IMR-90 (cell line): ENCODE measurements around the gene PLXNA1. TPM values are rescaled to one million over a fixed set of nuclear protein-coding genes. Genes with fewer than 3 reads are reported as not detected.
A peak's percentile ranks its signal among the peaks of the same experiment; 100 is the strongest.

Experiments used
- ATAC-seq: fragments of 200-7000 bp; cut with Tn5 transposase; 2 replicates; pipeline ENCODE4 v1.9.1; 2020; ENCODE audit warnings: low read depth, mild to moderate bottlenecking, moderate library complexity
- BruUV-seq: library from RNA; stranded (reverse); fragments of 400-500 nt; replicated peaks from 2 replicates; lab custom pipeline; 2021; lab: Mats Ljungman, UMichigan
- CTCF ChIA-PET: fragments of 300-600 bp; formaldehyde crosslinking; extraction: SDS; loops from one replicate; lab custom pipeline; 2021; ENCODE audit warnings: antibody characterized with exemption; lab: Yijun Ruan, JAX
- POLR2A ChIA-PET: fragments of 300-600 bp; sonication (Branson Sonifier 250); formaldehyde crosslinking; loops from one replicate; lab custom pipeline; 2022; ENCODE audit warnings: antibody characterized with exemption; ENCODE audit not compliant: unreplicated experiment; lab: Charles Lee
- DNase-seq: peaks from one replicate; pipeline ENCODE4 v3.0.0; 2013
- H2AFZ ChIP-seq: replicated peaks from 2 replicates; pipeline ENCODE3; 2013; ENCODE audit warnings: low read length, mild to moderate bottlenecking; ENCODE audit not compliant: poor library complexity
- H2AK5ac ChIP-seq: 2 replicates; pipeline ENCODE4 v1.6.1; 2013; ENCODE audit warnings: low read depth, low read length, inconsistent platforms
- H2AK9ac ChIP-seq: replicated peaks from 2 replicates; pipeline ENCODE3; 2013; ENCODE audit warnings: mild to moderate bottlenecking, low read depth, low read length, moderate library complexity; ENCODE audit not compliant: poor library complexity
- H2BK120ac ChIP-seq: 2 replicates; pipeline ENCODE4 v1.6.1; 2013; ENCODE audit warnings: low read depth, low read length, inconsistent platforms
- H2BK15ac ChIP-seq: 3 replicates; pipeline ENCODE4 v1.6.1; 2013; ENCODE audit warnings: low read depth, low read length, inconsistent platforms
- H2BK20ac ChIP-seq: 2 replicates; pipeline ENCODE4 v1.6.1; 2013; ENCODE audit warnings: low read depth, mild to moderate bottlenecking, inconsistent platforms, low read length, moderate library complexity
- H2BK5ac ChIP-seq: 2 replicates; pipeline ENCODE4 v1.6.1; 2013; ENCODE audit warnings: mild to moderate bottlenecking, low read depth, low read length, inconsistent platforms; ENCODE audit not compliant: poor library complexity, severe bottlenecking
- H3K14ac ChIP-seq: replicated peaks from 2 replicates; pipeline ENCODE4 v1.6.1; 2013; ENCODE audit warnings: low read depth, low read length, inconsistent platforms
- H3K18ac ChIP-seq: 2 replicates; pipeline ENCODE4 v1.6.1; 2013; ENCODE audit warnings: low read depth, low read length, control low read depth
- H3K23ac ChIP-seq: 2 replicates; pipeline ENCODE4 v1.6.1; 2013; ENCODE audit warnings: low read depth, low read length, inconsistent platforms
- H3K27ac ChIP-seq: 2 replicates; pipeline ENCODE4 v1.5.1; 2013; ENCODE audit warnings: mild to moderate bottlenecking, control low read depth, low read length; ENCODE audit not compliant: insufficient read depth
- H3K27me3 ChIP-seq: 2 replicates; pipeline ENCODE4 v1.6.1; 2013; ENCODE audit warnings: low read length; ENCODE audit not compliant: control insufficient read depth, insufficient read depth
- H3K36me3 ChIP-seq: 2 replicates; pipeline ENCODE4 v1.6.1; 2013; ENCODE audit warnings: low read length, mixed read lengths; ENCODE audit not compliant: control insufficient read depth, insufficient read depth
- H3K4ac ChIP-seq: 2 replicates; pipeline ENCODE4 v1.6.1; 2013; ENCODE audit warnings: low read depth, low read length, inconsistent platforms
- H3K4me1 ChIP-seq: 2 replicates; pipeline ENCODE4 v1.6.1; 2013; ENCODE audit warnings: low read length, mixed read lengths; ENCODE audit not compliant: control insufficient read depth, insufficient read depth
- H3K4me2 ChIP-seq: 2 replicates; pipeline ENCODE4 v1.6.1; 2013; ENCODE audit warnings: low read depth, mild to moderate bottlenecking, control low read depth, low read length, moderate library complexity
- H3K4me3 ChIP-seq: 2 replicates; pipeline ENCODE4 v1.5.1; 2013; ENCODE audit warnings: low read depth, mild to moderate bottlenecking, control low read depth, low read length, moderate library complexity; ENCODE audit not compliant: insufficient read depth
- H3K56ac ChIP-seq: 2 replicates; pipeline ENCODE4 v1.6.1; 2013; ENCODE audit warnings: low read length, inconsistent platforms; ENCODE audit not compliant: insufficient read depth; ENCODE audit errors: extremely low read depth
- H3K79me1 ChIP-seq, 2 experiments: 2 replicates each; pipeline ENCODE4 v1.6.1; 2013; ENCODE audit warnings: low read length in 2 of 2, inconsistent platforms in 1 of 2, low read depth in 1 of 2
- H3K9ac ChIP-seq: 2 replicates; pipeline ENCODE4 v1.6.1; 2013; ENCODE audit warnings: low read depth, low read length, control low read depth
- H3K9me1 ChIP-seq: 2 replicates; pipeline ENCODE4 v1.6.1; 2013; ENCODE audit warnings: low read length, inconsistent platforms; ENCODE audit not compliant: insufficient read depth
- H3K9me3 ChIP-seq: 2 replicates; pipeline ENCODE4 v1.6.1; 2013; ENCODE audit warnings: low read length; ENCODE audit not compliant: control insufficient read depth, insufficient read depth
- H4K20me1 ChIP-seq: 2 replicates; pipeline ENCODE4 v1.6.1; 2013; ENCODE audit warnings: low read length, inconsistent platforms; ENCODE audit not compliant: insufficient read depth
- H4K5ac ChIP-seq: 2 replicates; pipeline ENCODE4 v1.6.1; 2013; ENCODE audit warnings: mild to moderate bottlenecking, low read depth, low read length, control low read depth
- H4K8ac ChIP-seq, 2 experiments: 2 replicates each; pipeline ENCODE4 v1.6.1; 2013; ENCODE audit warnings: low read depth in 2 of 2, low read length in 2 of 2, control low read depth in 1 of 2, inconsistent platforms in 1 of 2
- H4K91ac ChIP-seq: 2 replicates; pipeline ENCODE4 v1.6.1; 2013; ENCODE audit warnings: low read depth, low read length, inconsistent platforms; ENCODE audit not compliant: insufficient read depth
- BHLHE40 ChIP-seq: fragments of 150-350 bp; IDR thresholded peaks from 2 replicates; pipeline ENCODE4 v1.6.1; 2016; ENCODE audit warnings: mild to moderate bottlenecking, low read depth, low read length
- CEBPB ChIP-seq: IDR thresholded peaks from 2 replicates; pipeline ENCODE4 v1.6.1; 2012; ENCODE audit warnings: low read depth, low read length, improper control_type of control experiment
- CHD1 ChIP-seq: IDR thresholded peaks from 2 replicates; pipeline ENCODE4 v1.6.1; 2012; ENCODE audit warnings: low read depth, low read length, improper control_type of control experiment
- CTCF ChIP-seq: conservative IDR thresholded peaks from 2 replicates; pipeline ENCODE4 v1.5.1; 2012; ENCODE audit warnings: mild to moderate bottlenecking, low read depth, low read length, improper control_type of control experiment
- ELK1 ChIP-seq: fragments of 150-350 bp; IDR thresholded peaks from 2 replicates; pipeline ENCODE4 v1.6.1; 2016; ENCODE audit warnings: low read depth, mild to moderate bottlenecking, low read length, moderate library complexity, borderline replicate concordance
- FOS ChIP-seq: fragments of 150-350 bp; IDR thresholded peaks from 2 replicates; pipeline ENCODE4 v1.6.1; 2016; ENCODE audit warnings: low read depth, low read length
- MAFK ChIP-seq: IDR thresholded peaks from 2 replicates; pipeline ENCODE4 v1.6.1; 2012; ENCODE audit warnings: low read depth, low read length, improper control_type of control experiment
- MAZ ChIP-seq: IDR thresholded peaks from 2 replicates; pipeline ENCODE4 v1.6.1; 2012; ENCODE audit warnings: low read depth, mild to moderate bottlenecking, low read length, improper control_type of control experiment, moderate library complexity, borderline replicate concordance
- MXI1 ChIP-seq: IDR thresholded peaks from 2 replicates; pipeline ENCODE4 v1.6.1; 2012; ENCODE audit warnings: low read depth, mild to moderate bottlenecking, low read length, moderate library complexity, borderline replicate concordance
- NFE2L2 ChIP-seq: fragments of 150-350 bp; IDR thresholded peaks from 2 replicates; pipeline ENCODE4 v1.6.1; 2016; ENCODE audit warnings: low read depth, mild to moderate bottlenecking, low read length
- POLR2A ChIP-seq: IDR thresholded peaks from 2 replicates; pipeline ENCODE4 v1.6.1; 2012; ENCODE audit warnings: mild to moderate bottlenecking, low read depth, low read length
- RAD21 ChIP-seq: IDR thresholded peaks from 2 replicates; pipeline ENCODE4 v1.6.1; 2012; ENCODE audit warnings: low read length, improper control_type of control experiment
- RCOR1 ChIP-seq: IDR thresholded peaks from 2 replicates; pipeline ENCODE4 v1.6.1; 2012; ENCODE audit warnings: mild to moderate bottlenecking, low read length, improper control_type of control experiment; ENCODE audit not compliant: insufficient replicate concordance
- RFX5 ChIP-seq: IDR thresholded peaks from 2 replicates; pipeline ENCODE4 v1.8.0; 2012; ENCODE audit warnings: low read depth, mild to moderate bottlenecking, low read length, moderate library complexity
- SMC3 ChIP-seq: fragments of 150-350 bp; IDR thresholded peaks from 2 replicates; pipeline ENCODE4 v1.6.1; 2016; ENCODE audit warnings: low read depth, mild to moderate bottlenecking, antibody characterized with exemption, low read length, moderate library complexity
- USF2 ChIP-seq: fragments of 150-350 bp; IDR thresholded peaks from 2 replicates; pipeline ENCODE4 v1.6.1; 2017; ENCODE audit warnings: mild to moderate bottlenecking, antibody characterized with exemption, low read length, low read depth
- WGBS, 2 experiments: methylation state at CpG; one replicate each; pipeline versions ENCODE4 v1.1.5 to v1.1.7; 2013; ENCODE audit warnings: missing lambda C conversion rate in 2 of 2; ENCODE audit not compliant: insufficient read length in 1 of 2; ENCODE audit errors: extremely low coverage in 2 of 2; 5-methylcytosine and 5-hydroxymethylcytosine counted together
- dilution Hi-C: fragments of 300-500 bp; cut with HindIII; formaldehyde crosslinking; loops from one replicate; pipeline ENCODE4 v1.14.3; 2018; ENCODE audit warnings: low sequenced_read_pairs; ENCODE audit not compliant: unreplicated experiment
- in situ Hi-C: fragments of 300-500 bp; cut with MboI; formaldehyde crosslinking; loops from 3 replicates; pipeline ENCODE4 v1.14.3; 2019; ENCODE audit warnings: low sequenced_read_pairs, inconsistent platforms, mixed read lengths
- intact Hi-C: fragments of 100-400 bp; cut with micrococcal nuclease; formaldehyde crosslinking; loops from 2 replicates; pipeline ENCODE4 v1.10.0; 2022
- polyA plus RNA-seq, 3 experiments: library from polyadenylated mRNA; depleted of rRNA; stranded (reverse); fragments of >200 nt; gene quantifications; 2 replicates each; pipeline ENCODE4 v1.2.3, GENCODE V29; 2012; ENCODE audit warnings: low replicate concordance in 1 of 3
- total RNA-seq: library from RNA; depleted of rRNA; stranded (reverse); fragments of >200 nt; gene quantifications from 2 replicates; pipeline ENCODE4 v1.2.3, GENCODE V29; 2012

PLXNA1 gene
- total and polyA plus RNA-seq, 2 of the 4 experiments (the other 2 are of a cell fraction): 13.6 to 49.4 TPM

- Histone ChIP-seq H3K14ac (no peak overlapping the region), H2AFZ (no peak overlapping the region), H3K27me3 (no peaks in the 10 kb centered on the region), H3K9me3 (no peaks in the 10 kb centered on the region), H2BK5ac (no peak overlapping the region), H3K23ac (no peak overlapping the region), H2BK120ac (no peak overlapping the region), H2AK5ac (no peak overlapping the region; the same call in 1 of the 2 replicates), H3K4me1 (peaks cover 20% of the 10 kb centered on the region), H4K5ac (no peak overlapping the region), H3K36me3 (peaks cover 18% of the 10 kb centered on the region; the same call in 1 of the 2 replicates), H4K91ac (no peak overlapping the region), H3K79me1 (peaks cover 32 to 70% of the 10 kb centered on the region in 2 experiments), H3K4me3 (no peak overlapping the region), H3K9ac (no peak overlapping the region), H2BK15ac (no peak overlapping the region), H4K8ac (no peak overlapping the region), H3K9me1 (peaks cover 22% of the 10 kb centered on the region), H2AK9ac (peak overlapping the region; percentile 53), H3K56ac (no peak overlapping the region), H3K4ac (no peak overlapping the region), H4K20me1 (peaks cover 51% of the 10 kb centered on the region), H3K18ac (no peak overlapping the region), H3K27ac (no peak overlapping the region), H2BK20ac (no peak overlapping the region), H3K4me2 (no peak overlapping the region)
- CTCF ChIA-PET: no interaction called here
- dilution Hi-C loops (no loop called here), in situ Hi-C loops (no loop called here), intact Hi-C loops (no loop called here)
- ATAC-seq (no peak), DNase-seq (no peak)
- WGBS, 2 experiments: 70% methylated on average over 2 of the region's 4 CpGs; no CpG with 5 or more reads in 1 of the 2 experiments
- no TSS peak for BruUV-seq
- TF ChIP-seq RAD21 (no peak), CHD1 (no peak), FOS (no peak), POLR2A (no peak), BHLHE40 (no peak), USF2 (no peak), CTCF (no peak), NFE2L2 (no peak), MAFK (no peak), MAZ (no peak), RCOR1 (no peak), RFX5 (no peak), CEBPB (no peak), SMC3 (no peak), MXI1 (no peak), ELK1 (no peak)
- POLR2A ChIA-PET: no interaction called here
Observed at GRCh38 chr3:126998320-126998719, 15.4 kb downstream of the PLXNA1 start.
